Activated CD4-positive, alpha-beta T cell treated with anti-CD3 and anti-CD28 coated beads, Interleukin-2, amount 50 U/mL, for 1 hour (primary cell): ENCODE measurements around the gene ARHGAP26.

ENCODE experiments used
- DNase-seq: peaks from one replicate; pipeline ENCODE4 v3.0.0-alpha.2; 2020

ARHGAP26 gene

GRCh38 chr5:142749321-142749720, 20.9 kb upstream of the ARHGAP26 start:
- DNase-seq, result no peak

GRCh38 chr5:142753116-142753631, 17.0 kb upstream of the ARHGAP26 start:
- no peak for DNase-seq

GRCh38 chr5:142754031-142754430, 16.1 kb upstream of the ARHGAP26 start:
- DNase-seq, result no peak

GRCh38 chr5:142756576-142756975, 13.6 kb upstream of the ARHGAP26 start:
- DNase-seq, result no peak

GRCh38 chr5:142757564-142757963, 12.6 kb upstream of the ARHGAP26 start:
- no peak for DNase-seq

- DNase-seq, result no peak
These were observed 11.9 kb upstream of the ARHGAP26 start for GRCh38 chr5:142758062-142758795.

- DNase-seq, result no peak
These were observed 11.4 kb upstream of the ARHGAP26 start for GRCh38 chr5:142758796-142759145.

GRCh38 chr5:142763701-142764100, 6.5 kb upstream of the ARHGAP26 start:
- no peak for DNase-seq

GRCh38 chr5:142767178-142767577, 3.0 kb upstream of the ARHGAP26 start:
- no peak for DNase-seq

- DNase-seq, result no peak
These were observed 2.3 kb upstream of the ARHGAP26 start for GRCh38 chr5:142767911-142768310.

- DNase-seq, result no peak
These were observed 855 bp upstream of the ARHGAP26 start for GRCh38 chr5:142769251-142769792.

- DNase-seq, result peak; percentile 49
These were observed 753 bp downstream of the ARHGAP26 start for GRCh38 chr5:142770650-142771609.

- no peak for DNase-seq
These were observed 1.5 kb downstream of the ARHGAP26 start for GRCh38 chr5:142771666-142772065.

GRCh38 chr5:142772446-142773293, 2.5 kb downstream of the ARHGAP26 start:
- no peak for DNase-seq

- DNase-seq, result no peak
These were observed 6.9 kb downstream of the ARHGAP26 start for GRCh38 chr5:142777099-142777498.

- no peak for DNase-seq
These were observed 7.7 kb downstream of the ARHGAP26 start for GRCh38 chr5:142777850-142778249.

GRCh38 chr5:142779163-142779840, 9.1 kb downstream of the ARHGAP26 start:
- DNase-seq, result no peak

- DNase-seq, result no peak
These were observed 10.7 kb downstream of the ARHGAP26 start for GRCh38 chr5:142780871-142781270.

GRCh38 chr5:142782976-142783530, 12.9 kb downstream of the ARHGAP26 start:
- DNase-seq, result no peak

- DNase-seq, result no peak
These were observed 13.6 kb downstream of the ARHGAP26 start for GRCh38 chr5:142783601-142784341.
